PFSK-1 (cell line): ENCODE results near the gene APOL3.

Source experiments
- FOXP2 ChIP-seq: optimal IDR thresholded peaks from 2 replicates; pipeline ENCODE3; 2011; ENCODE audit warnings: borderline replicate concordance, control low read depth, inconsistent platforms; ENCODE audit not compliant: insufficient read depth; ENCODE audit errors: extremely low read length, extremely low read depth
- POLR2AphosphoS5 ChIP-seq: IDR thresholded peaks from 2 replicates; pipeline ENCODE4 v1.6.1; 2012; ENCODE audit warnings: low read depth, mild to moderate bottlenecking, control low read depth, low read length, moderate library complexity
- REST ChIP-seq, 2 experiments: IDR thresholded peaks; 2 replicates each; pipeline versions ENCODE4 v1.6.1 to v1.8.0; 2011 to 2012; ENCODE audit warnings: low read depth in 2 of 2, low read length in 2 of 2, control low read depth in 1 of 2, inconsistent platforms in 1 of 2, mild to moderate bottlenecking in 1 of 2, moderate library complexity in 1 of 2; ENCODE audit not compliant: insufficient read depth in 1 of 2
- SIN3A ChIP-seq: IDR thresholded peaks from 2 replicates; pipeline ENCODE4 v1.6.1; 2012; ENCODE audit warnings: mild to moderate bottlenecking, low read length, moderate library complexity, borderline replicate concordance; ENCODE audit not compliant: insufficient read depth
- TAF1 ChIP-seq: IDR thresholded peaks from 2 replicates; pipeline ENCODE4 v1.6.1; 2012; ENCODE audit warnings: low read length, control low read depth, borderline replicate concordance; ENCODE audit not compliant: insufficient read depth

APOL3 gene

GRCh38 chr22:36141481-36141880 is 19.1 kb downstream of the APOL3 start:
- TF ChIP-seq FOXP2 (no peak), POLR2AphosphoS5 (no peak), TAF1 (no peak), REST (IDR thresholded peaks at IDR 0.05; ENCODE audit: insufficient read depth in 1 of 2, low read depth in 2 of 2, low read length in 2 of 2) (no peak), SIN3A (no peak)

- TF ChIP-seq TAF1 (no peak), POLR2AphosphoS5 (no peak), REST (IDR thresholded peaks at IDR 0.05; ENCODE audit: insufficient read depth in 1 of 2, low read depth in 2 of 2, low read length in 2 of 2) (no peak), FOXP2 (no peak), SIN3A (no peak)
Observed at GRCh38 chr22:36136988-36137387, 23.6 kb downstream of the APOL3 start.

GRCh38 chr22:36136475-36136874 is 24.1 kb downstream of the APOL3 start:
- no peak for TF ChIP-seq FOXP2
- TF ChIP-seq TAF1 = no peak

GRCh38 chr22:36135306-36135980 is 25.1 kb downstream of the APOL3 start:
- no peak for TF ChIP-seq TAF1
- TF ChIP-seq FOXP2 = no peak
- no peak for TF ChIP-seq SIN3A
- no peak for TF ChIP-seq POLR2AphosphoS5
- TF ChIP-seq REST (IDR thresholded peaks at IDR 0.05; ENCODE audit: insufficient read depth in 1 of 2, low read depth in 2 of 2, low read length in 2 of 2) = no peak

- TF ChIP-seq POLR2AphosphoS5 (no peak), SIN3A (no peak), FOXP2 (no peak), REST (IDR thresholded peaks at IDR 0.05; ENCODE audit: insufficient read depth in 1 of 2, low read depth in 2 of 2, low read length in 2 of 2) (no peak), TAF1 (no peak)
Observed at GRCh38 chr22:36134182-36134581, 26.4 kb downstream of the APOL3 start.
